GM21737 (cell line): ENCODE results near the gene KCNJ14.

ENCODE experiments used
- ATAC-seq: cut with Tn5 transposase; IDR thresholded peaks from one replicate; pipeline ENCODE4 v1.9.1; 2021; ENCODE audit warnings: mild to moderate bottlenecking, moderate library complexity; ENCODE audit not compliant: unreplicated experiment

The KCNJ14 gene

GRCh38 chr19:48502350-48503018, 47.1 kb downstream of the KCNJ14 start:
- no peak for ATAC-seq

- ATAC-seq: no peak
These were observed 50.9 kb downstream of the KCNJ14 start for GRCh38 chr19:48506138-48506733.

GRCh38 chr19:48507911-48508439, 52.6 kb downstream of the KCNJ14 start:
- ATAC-seq: no peak

- ATAC-seq: no peak
These were observed 53.5 kb downstream of the KCNJ14 start for GRCh38 chr19:48508729-48509411.

GRCh38 chr19:48509467-48510194, 54.3 kb downstream of the KCNJ14 start:
- no peak for ATAC-seq

GRCh38 chr19:48510421-48511268, 55.3 kb downstream of the KCNJ14 start:
- ATAC-seq: no peak

- no peak for ATAC-seq
These were observed 56.0 kb downstream of the KCNJ14 start for GRCh38 chr19:48511321-48511731.

- ATAC-seq: no peak
These were observed 56.6 kb downstream of the KCNJ14 start, which contains the start of gene LMTK3 for GRCh38 chr19:48511800-48512503. TSS of gene LMTK3 (minus strand) at chr19:48511835. CDS start at chr19:48511576, 259 bp downstream.

GRCh38 chr19:48512504-48513288, 57.3 kb downstream of the KCNJ14 start:
- no peak for ATAC-seq

- ATAC-seq: no peak
These were observed 58.1 kb downstream of the KCNJ14 start for GRCh38 chr19:48513289-48514122.

- no peak for ATAC-seq
These were observed 58.7 kb downstream of the KCNJ14 start for GRCh38 chr19:48514123-48514458.

- ATAC-seq: no peak
These were observed 61.2 kb downstream of the KCNJ14 start for GRCh38 chr19:48516536-48516935.
